K562 (cell line): ENCODE measurements around the gene NRXN3. TPM values are rescaled to one million over a fixed set of nuclear protein-coding genes. Genes with fewer than 3 reads are reported as not detected.

Experiments
- ATAC-seq: fragments of 200-7000 bp; cut with Tn5 transposase; 3 replicates; pipeline ENCODE4 v1.9.1; 2020; ENCODE audit warnings: moderate library complexity
- BruUV-seq: library from RNA; stranded (reverse); fragments of 400-500 nt; replicated peaks from 2 replicates; lab custom pipeline; 2021; lab: Mats Ljungman, UMichigan
- CTCF ChIA-PET: fragments of 300-600 bp; formaldehyde crosslinking; extraction: SDS; loops from one replicate; lab custom pipeline; 2021; ENCODE audit warnings: low intra/inter-chr PET ratio; lab: Yijun Ruan, JAX
- POLR2A ChIA-PET: fragments of 300-600, 350-650 bp; sonication (Branson Sonifier 250); formaldehyde crosslinking; extraction: SDS; loops from one replicate; lab custom pipeline; 2021; ENCODE audit warnings: antibody characterized with exemption, inconsistent platforms; lab: Yijun Ruan, JAX
- DNase-seq, 4 experiments: peaks; one replicate each; pipeline versions ENCODE4 v3.0.0 to v3.0.0-alpha.2; 2011 to 2018; ENCODE audit warnings: low spot score in 3 of 4, mixed read lengths in 3 of 4; ENCODE audit errors: extremely low read depth in 1 of 4
- FAIRE-seq: peaks from 2 replicates; lab custom pipeline; 2011; peaks lifted over from hg19 to GRCh38; lab: Jason Lieb, UNC
- H2AFZ ChIP-seq: 2 replicates; pipeline ENCODE4 v1.6.0; 2011; ENCODE audit warnings: low read depth, low read length, control low read depth, inconsistent platforms
- H3K27ac ChIP-seq: fragments of 200-600 bp; 3 replicates; pipeline ENCODE4 v1.8.0; 2011; ENCODE audit warnings: low read depth, mild to moderate bottlenecking, control low read depth, inconsistent platforms, low read length, moderate library complexity, mixed read lengths; ENCODE audit errors: extremely low read depth
- H3K27me3 ChIP-seq, 2 experiments: fragments of 300-600 bp in 1 of 2; 2 replicates in 1 of 2; 3 replicates in 1 of 2; pipeline versions ENCODE4 v1.6.0 to v1.8.0; 2011; ENCODE audit warnings: inconsistent platforms in 2 of 2, low read length in 2 of 2, mild to moderate bottlenecking in 1 of 2, mixed read lengths in 1 of 2, moderate library complexity in 1 of 2; ENCODE audit not compliant: control insufficient read depth in 2 of 2, insufficient read depth in 2 of 2
- H3K36me3 ChIP-seq: fragments of 300-600 bp; 3 replicates; pipeline ENCODE4 v1.8.0; 2011; ENCODE audit warnings: mild to moderate bottlenecking, low read length, inconsistent platforms; ENCODE audit not compliant: control insufficient read depth, insufficient read depth
- H3K4me1 ChIP-seq, 2 experiments: fragments of 200-600 bp in 1 of 2; replicated peaks in 1 of 2; 2 replicates in 1 of 2; 3 replicates in 1 of 2; pipeline versions ENCODE4 v1.5.1 to v1.8.0; 2011; ENCODE audit warnings: inconsistent platforms in 2 of 2, low read length in 2 of 2, mild to moderate bottlenecking in 1 of 2, mixed read lengths in 1 of 2, moderate library complexity in 1 of 2; ENCODE audit not compliant: control insufficient read depth in 2 of 2, insufficient read depth in 2 of 2
- H3K4me2 ChIP-seq: 2 replicates; pipeline ENCODE4 v1.6.1; 2011; ENCODE audit warnings: low read length, control low read depth, inconsistent platforms, mixed read lengths; ENCODE audit not compliant: insufficient read depth
- H3K4me3 ChIP-seq: fragments of 200-600 bp; sonication (generic), shearing (Covaris generic); 2 replicates; pipeline ENCODE4 v1.5.1; 2016; ENCODE audit warnings: control low read depth, inconsistent platforms
- H3K79me2 ChIP-seq: fragments of 200-600 bp; 3 replicates; pipeline ENCODE4 v1.8.0; 2011; ENCODE audit warnings: low read length, inconsistent platforms; ENCODE audit not compliant: control insufficient read depth, insufficient read depth
- H3K9ac ChIP-seq, 2 experiments: 2 replicates each; pipeline versions ENCODE4 v1.6.0 to v1.6.1; 2011; ENCODE audit warnings: low read depth in 2 of 2, low read length in 2 of 2, control low read depth in 1 of 2, inconsistent platforms in 1 of 2, mild to moderate bottlenecking in 1 of 2, mixed read lengths in 1 of 2; ENCODE audit not compliant: insufficient read depth in 1 of 2
- H3K9me1 ChIP-seq: one replicate; pipeline ENCODE4 v1.6.0; 2011; ENCODE audit warnings: inconsistent platforms, mild to moderate bottlenecking, low read length, moderate library complexity; ENCODE audit not compliant: control insufficient read depth, insufficient read depth
- H3K9me3 ChIP-seq: replicated peaks from 2 replicates; pipeline ENCODE4 v1.5.1; 2011; ENCODE audit warnings: low read depth, low read length, inconsistent platforms; ENCODE audit not compliant: control insufficient read depth, insufficient read depth
- H4K20me1 ChIP-seq: replicated peaks from 2 replicates; pipeline ENCODE4 v1.6.1; 2011; ENCODE audit warnings: low read length, inconsistent platforms, mixed read lengths; ENCODE audit not compliant: control insufficient read depth, insufficient read depth
- ATF7 ChIP-seq: fragments of 450-650 bp; IDR thresholded peaks from 2 replicates; pipeline ENCODE4 v1.7.1; 2014; ENCODE audit warnings: mild to moderate bottlenecking, moderate library complexity
- CXXC5 ChIP-seq: fragments of 250-450 bp; sonication (Bioruptor Pico); IDR thresholded peaks from 2 replicates; pipeline ENCODE4 v1.8.0; 2022; ENCODE audit warnings: inconsistent platforms, mild to moderate bottlenecking, moderate library complexity
- DACH1 ChIP-seq: fragments of 450-650 bp; IDR thresholded peaks from 2 replicates; pipeline ENCODE4 v1.6.1; 2018; ENCODE audit not compliant: partially characterized antibody
- HEY1 ChIP-seq: fragments of 250-450 bp; sonication (Bioruptor Pico); IDR thresholded peaks from 2 replicates; pipeline ENCODE4 v1.5.0; 2020; ENCODE audit warnings: mild to moderate bottlenecking, moderate library complexity, borderline replicate concordance
- MEF2D ChIP-seq: conservative IDR thresholded peaks from 2 replicates; pipeline ENCODE4 v1.6.1; 2016; ENCODE audit warnings: low read depth, missing genetic modification characterization, missing compliant biosample characterization
- MTA3 ChIP-seq: fragments of 450-650 bp; formaldehyde crosslinking; IDR thresholded peaks from 2 replicates; pipeline ENCODE4 v1.6.1; 2017; ENCODE audit warnings: mild to moderate bottlenecking, borderline replicate concordance
- NR2C1 ChIP-seq, 2 experiments: fragments of 450-650 bp; IDR thresholded peaks; 2 replicates each; pipeline ENCODE4 v1.6.1; 2017; ENCODE audit warnings: mild to moderate bottlenecking in 2 of 2, antibody characterized with exemption in 1 of 2, inconsistent platforms in 1 of 2, missing compliant biosample characterization in 1 of 2, missing genetic modification characterization in 1 of 2
- PHF20 ChIP-seq: fragments of 450-650 bp; IDR thresholded peaks from 2 replicates; pipeline ENCODE4 v1.6.1; 2018; ENCODE audit not compliant: partially characterized antibody
- PURB ChIP-seq: sonication (generic); formaldehyde crosslinking; IDR thresholded peaks from 2 replicates; pipeline ENCODE4 v1.9.0; 2021; ENCODE audit warnings: low read depth, mild to moderate bottlenecking, missing genetic modification reagents
- RAD21 ChIP-seq, 2 experiments: fragments of 250-450 bp in 1 of 2; fragments of 450-650 bp in 1 of 2; sonication (Bioruptor Pico) in 1 of 2; formaldehyde crosslinking in 1 of 2; IDR thresholded peaks in 1 of 2; conservative IDR thresholded peaks in 1 of 2; 2 replicates each; pipeline versions ENCODE4 v1.4.0 to v1.8.0; 2020 to 2022; ENCODE audit warnings: mild to moderate bottlenecking in 2 of 2, moderate library complexity in 1 of 2
- SETDB1 ChIP-seq: IDR thresholded peaks from one replicate; pipeline ENCODE4 v1.6.1; 2012; ENCODE audit warnings: low read length, control low read depth, inconsistent platforms
- SMARCA5 ChIP-seq: fragments of 450-650 bp; IDR thresholded peaks from 2 replicates; pipeline ENCODE4 v1.6.1; 2016
- TFAM ChIP-seq: fragments of 250-450 bp; sonication (Bioruptor Pico); conservative IDR thresholded peaks from 2 replicates; pipeline ENCODE4 v1.5.0; 2021; ENCODE audit warnings: mild to moderate bottlenecking, moderate library complexity
- ZBTB17 ChIP-seq: fragments of 450-650 bp; formaldehyde crosslinking; IDR thresholded peaks from 2 replicates; pipeline ENCODE4 v1.4.0; 2020; ENCODE audit warnings: mild to moderate bottlenecking
- ZNF561 ChIP-seq: fragments of 450-650 bp; formaldehyde crosslinking; conservative IDR thresholded peaks from 2 replicates; pipeline ENCODE4 v1.4.0; 2020; ENCODE audit warnings: mild to moderate bottlenecking, moderate library complexity
- ZNF655 ChIP-seq: fragments of 250-450 bp; sonication (Bioruptor Pico); IDR thresholded peaks from 2 replicates; pipeline ENCODE4 v1.5.0; 2021
- ZNF668 ChIP-seq: fragments of 250-450 bp; sonication (Bioruptor Pico); IDR thresholded peaks from 2 replicates; pipeline ENCODE4 v1.8.0; 2022; ENCODE audit warnings: mild to moderate bottlenecking, inconsistent platforms
- WGBS: fragments of 100-300 bp; shearing (Covaris generic); methylation state at CpG from one replicate; pipeline ENCODE4 v1.1.6; 2016; ENCODE audit warnings: low coverage, mixed read lengths; ENCODE audit not compliant: insufficient coverage; ENCODE audit errors: missing lambda C conversion rate; 5-methylcytosine and 5-hydroxymethylcytosine counted together
- in situ Hi-C: fragments of 300-500 bp; cut with MboI; formaldehyde crosslinking; loops from 4 replicates; pipeline ENCODE4 v1.15.0; 2018; ENCODE audit warnings: inconsistent platforms, mixed read lengths
- intact Hi-C: fragments of 100-400 bp; cut with micrococcal nuclease; formaldehyde crosslinking; loops from 2 replicates; pipeline ENCODE4 v1.14.2; 2022
- polyA plus RNA-seq, 8 experiments: library from polyadenylated mRNA; depleted of rRNA in 4 of 8; stranded (reverse) in 5 of 8; unstranded in 3 of 8; fragments of >200 nt; fragmentation: Nextera tagmentation in 2 of 8; fragmentation: Illumina TruSeq in 1 of 8; extraction: Ambion mirVana in 2 of 8; extraction: Trizol in 1 of 8; gene quantifications; 2 replicates each; pipeline versions ENCODE4 v1.2.1 to v1.2.3, GENCODE V29; 2011 to 2014; ENCODE audit warnings: inconsistent platforms in 1 of 8, missing spikeins in 1 of 8
- total RNA-seq, 7 experiments: library from RNA; depleted of rRNA in 6 of 7; stranded (reverse); fragments of >200 nt in 6 of 7; fragmentation: Illumina TruSeq in 2 of 7; extraction: Trizol in 2 of 7; gene quantifications; 2 replicates each; pipeline versions ENCODE4 v1.2.1 to v1.2.3, GENCODE V29; 2011 to 2021; ENCODE audit warnings: low replicate concordance in 1 of 7
- TF ChIP-seq, protein P1 (sequence below): IDR thresholded peaks from 3 replicates; pipeline ENCODE4 v1.6.1; 2011; ENCODE audit warnings: borderline replicate concordance, mild to moderate bottlenecking, moderate library complexity; ENCODE audit not compliant: insufficient read length; ENCODE audit errors: extremely low read depth

Gene NRXN3
- total and polyA plus RNA-seq, 9 of the 15 experiments (the other 6 are each of a cell fraction or from before 2014, with no cell fraction given): 0.09 TPM; not detected in 8

- CTCF ChIA-PET: no interaction called here
- Histone ChIP-seq H3K9me3 (no peaks in the 10 kb centered on the region), H3K9ac (no peak overlapping the region), H3K27me3 (peaks cover 0 to 5% of the 10 kb centered on the region in 2 experiments; a peak in 1 of 5 replicates), H3K4me1 (no peaks in the 10 kb centered on the region), H3K27ac (no peak overlapping the region), H3K36me3 (no peaks in the 10 kb centered on the region), H3K4me2 (no peak overlapping the region), H3K79me2 (no peaks in the 10 kb centered on the region), H3K9me1 (no peaks in the 10 kb centered on the region), H3K4me3 (no peak overlapping the region), H4K20me1 (no peaks in the 10 kb centered on the region), H2AFZ (no peak overlapping the region)
- BruUV-seq: no TSS peak
- DNase-seq (no peak), FAIRE-seq (no peak), ATAC-seq (no peak)
- under 1% methylated on average over 12 of the region's 14 CpGs for WGBS
- intact Hi-C loops (loop anchor here (10.0 kb wide), 1 partner anchor 288 kb away; no protein-coding TSS in a partner anchor), in situ Hi-C loops (no loop called here)
- TF ChIP-seq NR2C1 (IDR thresholded peaks at IDR 0.05) (no peak), NR2C1 (tag; IDR thresholded peaks at IDR 0.05) (no peak), PHF20 (no peak), ZBTB17 (CRISPR knock-in tag) (no peak), HEY1 (CRISPR knock-in tag) (no peak), MTA3 (no peak), SETDB1 (no peak), ZNF668 (CRISPR knock-in tag) (no peak), RAD21 (CRISPR knock-in tag; conservative IDR thresholded peaks at IDR 0.05 in 1 of 2, IDR thresholded peaks at IDR 0.05 in 1 of 2) (no peak), TFAM (no peak), ZNF655 (CRISPR knock-in tag) (no peak), ATF7 (no peak), SMARCA5 (no peak), ZNF561 (CRISPR knock-in tag) (no peak), DACH1 (no peak), PURB (CRISPR knock-in tag) (no peak), MEF2D (no peak), CXXC5 (CRISPR knock-in tag) (no peak)
- TF ChIP-seq, protein P1, sequence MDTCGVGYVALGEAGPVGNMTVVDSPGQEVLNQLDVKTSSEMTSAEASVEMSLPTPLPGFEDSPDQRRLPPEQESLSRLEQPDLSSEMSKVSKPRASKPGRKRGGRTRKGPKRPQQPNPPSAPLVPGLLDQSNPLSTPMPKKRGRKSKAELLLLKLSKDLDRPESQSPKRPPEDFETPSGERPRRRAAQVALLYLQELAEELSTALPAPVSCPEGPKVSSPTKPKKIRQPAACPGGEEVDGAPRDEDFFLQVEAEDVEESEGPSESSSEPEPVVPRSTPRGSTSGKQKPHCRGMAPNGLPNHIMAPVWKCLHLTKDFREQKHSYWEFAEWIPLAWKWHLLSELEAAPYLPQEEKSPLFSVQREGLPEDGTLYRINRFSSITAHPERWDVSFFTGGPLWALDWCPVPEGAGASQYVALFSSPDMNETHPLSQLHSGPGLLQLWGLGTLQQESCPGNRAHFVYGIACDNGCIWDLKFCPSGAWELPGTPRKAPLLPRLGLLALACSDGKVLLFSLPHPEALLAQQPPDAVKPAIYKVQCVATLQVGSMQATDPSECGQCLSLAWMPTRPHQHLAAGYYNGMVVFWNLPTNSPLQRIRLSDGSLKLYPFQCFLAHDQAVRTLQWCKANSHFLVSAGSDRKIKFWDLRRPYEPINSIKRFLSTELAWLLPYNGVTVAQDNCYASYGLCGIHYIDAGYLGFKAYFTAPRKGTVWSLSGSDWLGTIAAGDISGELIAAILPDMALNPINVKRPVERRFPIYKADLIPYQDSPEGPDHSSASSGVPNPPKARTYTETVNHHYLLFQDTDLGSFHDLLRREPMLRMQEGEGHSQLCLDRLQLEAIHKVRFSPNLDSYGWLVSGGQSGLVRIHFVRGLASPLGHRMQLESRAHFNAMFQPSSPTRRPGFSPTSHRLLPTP: no peak
- POLR2A ChIA-PET: no interaction called here
These were observed 17.7 kb upstream of the NRXN3 start for GRCh38 chr14:78152201-78153063.
